OCI-LY3 (cell line): Measurements from ENCODE around the gene MEX3D.
"Not testable (repeated sequence)": the region's sequence is repeated elsewhere in the genome, so short reads cannot be mapped to it uniquely, and the experiment has no call there.

ENCODE experiments used
- H2AFZ ChIP-seq: fragments of 200-600, 300-600 bp; shearing (Covaris generic); 2 replicates; pipeline ENCODE4 v1.6.0; 2014; ENCODE audit warnings: antibody characterized with exemption, low read depth, low read length
- H3K27ac ChIP-seq: fragments of 200-600, 300-600 bp; sonication (generic); 2 replicates; pipeline ENCODE4 v1.5.1; 2014; ENCODE audit warnings: mild to moderate bottlenecking, low read length, moderate library complexity, mixed read lengths
- H3K27me3 ChIP-seq: fragments of 200-600, 300-600 bp; sonication (generic); 2 replicates; pipeline ENCODE4 v1.6.1; 2014; ENCODE audit warnings: low read depth, low read length, mixed read lengths
- H3K36me3 ChIP-seq: fragments of 200-600, 300-600 bp; sonication (generic); replicated peaks from 2 replicates; pipeline ENCODE3; 2014; ENCODE audit warnings: low read depth, low read length, mixed read lengths
- H3K4me1 ChIP-seq: fragments of 300-600, 200-600 bp; sonication (generic); 2 replicates; pipeline ENCODE4 v1.6.1; 2014; ENCODE audit warnings: low read length, mixed read lengths
- H3K4me2 ChIP-seq: fragments of 200-600, 300-600 bp; sonication (generic); 2 replicates; pipeline ENCODE4 v1.6.1; 2014; ENCODE audit warnings: low read length, mixed read lengths
- H3K4me3 ChIP-seq: fragments of 300-600, 200-600 bp; sonication (generic); 2 replicates; pipeline ENCODE4 v1.5.1; 2014; ENCODE audit warnings: antibody characterized with exemption, mild to moderate bottlenecking, low read length, moderate library complexity
- H3K79me2 ChIP-seq: fragments of 300-600, 200-600 bp; shearing (Covaris generic); 2 replicates; pipeline ENCODE4 v1.6.1; 2014; ENCODE audit warnings: mild to moderate bottlenecking, low read length, mixed read lengths
- H3K9ac ChIP-seq: fragments of 300-600, 200-600 bp; shearing (Covaris generic); 2 replicates; pipeline ENCODE4 v1.6.0; 2014; ENCODE audit warnings: mild to moderate bottlenecking, low read length, moderate library complexity
- H3K9me3 ChIP-seq: fragments of 200-600, 300-600 bp; shearing (Covaris generic); 2 replicates; pipeline ENCODE4 v1.6.1; 2014; ENCODE audit warnings: low read length, mixed read lengths; ENCODE audit not compliant: insufficient read depth
- H4K20me1 ChIP-seq: fragments of 200-600, 300-600 bp; sonication (generic); 2 replicates; pipeline ENCODE4 v1.6.1; 2016; ENCODE audit warnings: low read length, mixed read lengths; ENCODE audit not compliant: insufficient read depth
- CTCF ChIP-seq: fragments of 200-600, 300-600 bp; sonication (generic); IDR thresholded peaks from 2 replicates; pipeline ENCODE4 v1.5.1; 2014; ENCODE audit warnings: antibody characterized with exemption, low read length, low read depth
- EZH2phosphoT487 ChIP-seq: fragments of 200-600 bp; shearing (Covaris generic); IDR thresholded peaks from 2 replicates; pipeline ENCODE4 v1.6.1; 2018; ENCODE audit warnings: antibody characterized with exemption, mixed run types, low read depth

Gene MEX3D

DNA sequence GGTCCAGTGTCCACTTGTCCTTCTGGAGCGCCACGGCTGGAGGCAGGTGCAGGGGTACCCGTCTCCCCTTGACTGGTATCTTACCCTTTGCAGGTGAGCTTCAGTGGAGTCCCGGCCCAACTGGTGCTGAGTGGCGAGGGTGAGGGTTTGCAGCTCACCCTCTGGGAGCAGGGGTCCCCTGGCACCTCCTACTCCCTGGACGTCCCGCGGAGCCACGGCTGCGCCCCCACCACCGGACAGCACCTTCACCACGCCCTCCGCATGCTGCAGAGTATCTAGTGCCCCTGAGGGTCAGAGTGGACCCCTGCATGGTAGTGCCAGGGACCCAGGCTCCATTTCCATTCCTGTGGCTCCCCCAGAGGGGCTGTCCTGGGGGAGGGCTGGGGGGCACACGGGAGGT is 33.2 kb downstream of the MEX3D start:
- Histone ChIP-seq H3K79me2 (no peaks in the 10 kb centered on the region), H3K9ac (no peak overlapping the region), H3K27me3 (no peaks in the 10 kb centered on the region), H3K4me1 (no peaks in the 10 kb centered on the region), H3K4me3 (no peak overlapping the region), H3K36me3 (no peaks in the 10 kb centered on the region), H3K9me3 (no peaks in the 10 kb centered on the region), H4K20me1 (no peaks in the 10 kb centered on the region), H3K27ac (no peak overlapping the region), H3K4me2 (no peak overlapping the region), H2AFZ (no peak overlapping the region)
- TF ChIP-seq EZH2phosphoT487 (no peak), CTCF (no peak)

DNA sequence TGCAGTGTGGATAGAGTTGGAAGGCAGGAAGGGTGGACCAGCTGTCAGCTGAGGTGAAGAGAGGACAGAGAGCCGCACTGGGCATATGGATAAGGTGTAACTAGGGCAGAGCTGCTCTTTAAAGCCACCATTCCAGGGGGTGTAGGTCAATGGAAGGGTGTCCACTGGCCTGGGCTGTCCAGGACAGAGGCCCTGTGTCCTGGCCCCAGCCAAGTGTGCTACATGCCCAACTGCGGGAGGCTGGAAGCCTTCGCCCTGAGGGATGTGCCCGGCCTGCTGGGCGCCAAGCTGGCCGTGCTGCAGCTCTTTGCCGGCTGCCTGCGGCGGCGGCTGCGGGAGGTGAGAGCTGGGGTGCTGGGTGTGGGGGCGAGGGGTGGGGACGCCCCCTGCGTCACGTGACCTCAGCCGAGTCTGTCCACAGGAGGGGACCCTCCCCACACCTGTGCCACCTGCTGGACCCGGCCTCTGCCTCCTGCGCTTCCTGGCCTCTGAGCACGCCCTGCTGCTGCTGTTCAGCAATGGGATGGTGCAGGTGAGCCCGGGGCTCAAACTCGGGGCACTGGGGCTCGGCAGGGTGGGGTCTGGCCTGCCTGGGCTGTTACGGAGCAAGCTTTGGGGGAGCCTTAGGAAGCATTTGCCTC is 34.5 kb downstream of the MEX3D start:
- Histone ChIP-seq H2AFZ (no peak overlapping the region), H3K79me2 (no peaks in the 10 kb centered on the region), H3K36me3 (no peaks in the 10 kb centered on the region), H3K27ac (no peak overlapping the region), H3K4me1 (no peaks in the 10 kb centered on the region), H3K4me3 (no peak overlapping the region), H4K20me1 (no peaks in the 10 kb centered on the region), H3K4me2 (no peak overlapping the region), H3K27me3 (no peaks in the 10 kb centered on the region), H3K9me3 (no peaks in the 10 kb centered on the region), H3K9ac (no peak overlapping the region)
- no peak for TF ChIP-seq EZH2phosphoT487
- no peak for TF ChIP-seq CTCF

GRCh38 chr19:1532003-1532402 is 36.1 kb downstream of the MEX3D start:
- Histone ChIP-seq H4K20me1 (no peaks in the 10 kb centered on the region), H3K36me3 (no peaks in the 10 kb centered on the region), H3K4me3 (no peak overlapping the region), H3K4me1 (no peaks in the 10 kb centered on the region), H3K27me3 (no peaks in the 10 kb centered on the region), H3K4me2 (no peak overlapping the region), H3K9me3 (no peaks in the 10 kb centered on the region), H3K27ac (no peak overlapping the region), H2AFZ (no peak overlapping the region), H3K79me2 (no peaks in the 10 kb centered on the region), H3K9ac (no peak overlapping the region)
- TF ChIP-seq CTCF = no peak
- TF ChIP-seq EZH2phosphoT487 = no peak

- H3K27me3 ChIP-seq = no peaks in the 10 kb centered on the region
- no peaks in the 10 kb centered on the region for H3K4me1 ChIP-seq
- H3K9me3 ChIP-seq = no peaks in the 10 kb centered on the region
- no peak overlapping the region for H3K4me3 ChIP-seq
- TF ChIP-seq CTCF (no peak), EZH2phosphoT487 (no peak)
- H2AFZ ChIP-seq = no peak overlapping the region
- H4K20me1 ChIP-seq = no peaks in the 10 kb centered on the region
- H3K9ac ChIP-seq = no peak overlapping the region
- no peaks in the 10 kb centered on the region for H3K79me2 ChIP-seq
- H3K36me3 ChIP-seq = no peaks in the 10 kb centered on the region
- no peak overlapping the region for H3K27ac ChIP-seq
- H3K4me2 ChIP-seq = no peak overlapping the region
Measured at GRCh38 chr19:1531587-1531986, 36.5 kb downstream of the MEX3D start.

GRCh38 chr19:1530856-1531255 is 37.3 kb downstream of the MEX3D start:
- H3K36me3 ChIP-seq, H4K20me1 ChIP-seq, H3K79me2 ChIP-seq, H2AFZ ChIP-seq, H3K9me3 ChIP-seq, H3K9ac ChIP-seq, H3K4me3 ChIP-seq, H3K4me1 ChIP-seq, H3K27me3 ChIP-seq, H3K4me2 ChIP-seq, H3K27ac ChIP-seq: not testable (repeated sequence)
